K562 (cell line): ENCODE results near the gene ADRM1. TPM values are rescaled to one million over a fixed set of nuclear protein-coding genes. Genes with fewer than 3 reads are reported as not detected.

Experiments used
- HSF4 ChIP-seq: fragments of 250-450 bp; sonication (Bioruptor Pico); IDR thresholded peaks from 2 replicates; pipeline ENCODE4 v2.1.2; 2022; ENCODE audit warnings: mild to moderate bottlenecking, moderate library complexity, borderline replicate concordance
- KLF1 ChIP-seq: fragments of 450-650 bp; IDR thresholded peaks from 2 replicates; pipeline ENCODE4 v1.6.1; 2016; ENCODE audit warnings: missing genetic modification characterization, missing compliant biosample characterization
- PBX2 ChIP-seq, 2 experiments: IDR thresholded peaks in 1 of 2; conservative IDR thresholded peaks in 1 of 2; 2 replicates each; pipeline ENCODE4 v1.6.1; 2016; ENCODE audit warnings: low read depth in 2 of 2, mild to moderate bottlenecking in 1 of 2, missing compliant biosample characterization in 1 of 2, missing genetic modification characterization in 1 of 2, moderate library complexity in 1 of 2
- RNF219 ChIP-seq: fragments of 250-450 bp; sonication (Bioruptor Pico); IDR thresholded peaks from 2 replicates; pipeline ENCODE4 v1.5.0; 2022; ENCODE audit warnings: mild to moderate bottlenecking
- ZNF395 ChIP-seq: fragments of 200-800 bp; sonication (Bioruptor generic); IDR thresholded peaks from 2 replicates; pipeline ENCODE4 v1.6.1; 2017; ENCODE audit warnings: missing genetic modification characterization, missing compliant biosample characterization
- ZNF75A ChIP-seq: fragments of 450-650 bp; formaldehyde crosslinking; IDR thresholded peaks from 2 replicates; pipeline ENCODE4 v1.4.0; 2020; ENCODE audit warnings: mild to moderate bottlenecking
- polyA plus RNA-seq, 8 experiments: library from polyadenylated mRNA; depleted of rRNA in 4 of 8; stranded (reverse) in 5 of 8; unstranded in 3 of 8; fragments of >200 nt; fragmentation: Nextera tagmentation in 2 of 8; fragmentation: Illumina TruSeq in 1 of 8; extraction: Ambion mirVana in 2 of 8; extraction: Trizol in 1 of 8; gene quantifications; 2 replicates each; pipeline versions ENCODE4 v1.2.1 to v1.2.3, GENCODE V29; 2011 to 2014; ENCODE audit warnings: inconsistent platforms in 1 of 8, missing spikeins in 1 of 8
- total RNA-seq, 7 experiments: library from RNA; depleted of rRNA in 6 of 7; stranded (reverse); fragments of >200 nt in 6 of 7; fragmentation: Illumina TruSeq in 2 of 7; extraction: Trizol in 2 of 7; gene quantifications; 2 replicates each; pipeline versions ENCODE4 v1.2.1 to v1.2.3, GENCODE V29; 2011 to 2021; ENCODE audit warnings: low replicate concordance in 1 of 7
- TF ChIP-seq, protein P1 (sequence below), 2 experiments: fragments of 450-650 bp; IDR thresholded peaks; 2 replicates each; pipeline ENCODE4 v1.6.1; 2016; ENCODE audit warnings: mild to moderate bottlenecking in 2 of 2, borderline replicate concordance in 1 of 2, low read depth in 1 of 2, moderate library complexity in 1 of 2

Gene ADRM1
- total and polyA plus RNA-seq, 9 of the 15 experiments (the other 6 are each of a cell fraction or from before 2014, with no cell fraction given) = 5.0 to 223 (median 67.4) TPM

- TF ChIP-seq, protein P1, sequence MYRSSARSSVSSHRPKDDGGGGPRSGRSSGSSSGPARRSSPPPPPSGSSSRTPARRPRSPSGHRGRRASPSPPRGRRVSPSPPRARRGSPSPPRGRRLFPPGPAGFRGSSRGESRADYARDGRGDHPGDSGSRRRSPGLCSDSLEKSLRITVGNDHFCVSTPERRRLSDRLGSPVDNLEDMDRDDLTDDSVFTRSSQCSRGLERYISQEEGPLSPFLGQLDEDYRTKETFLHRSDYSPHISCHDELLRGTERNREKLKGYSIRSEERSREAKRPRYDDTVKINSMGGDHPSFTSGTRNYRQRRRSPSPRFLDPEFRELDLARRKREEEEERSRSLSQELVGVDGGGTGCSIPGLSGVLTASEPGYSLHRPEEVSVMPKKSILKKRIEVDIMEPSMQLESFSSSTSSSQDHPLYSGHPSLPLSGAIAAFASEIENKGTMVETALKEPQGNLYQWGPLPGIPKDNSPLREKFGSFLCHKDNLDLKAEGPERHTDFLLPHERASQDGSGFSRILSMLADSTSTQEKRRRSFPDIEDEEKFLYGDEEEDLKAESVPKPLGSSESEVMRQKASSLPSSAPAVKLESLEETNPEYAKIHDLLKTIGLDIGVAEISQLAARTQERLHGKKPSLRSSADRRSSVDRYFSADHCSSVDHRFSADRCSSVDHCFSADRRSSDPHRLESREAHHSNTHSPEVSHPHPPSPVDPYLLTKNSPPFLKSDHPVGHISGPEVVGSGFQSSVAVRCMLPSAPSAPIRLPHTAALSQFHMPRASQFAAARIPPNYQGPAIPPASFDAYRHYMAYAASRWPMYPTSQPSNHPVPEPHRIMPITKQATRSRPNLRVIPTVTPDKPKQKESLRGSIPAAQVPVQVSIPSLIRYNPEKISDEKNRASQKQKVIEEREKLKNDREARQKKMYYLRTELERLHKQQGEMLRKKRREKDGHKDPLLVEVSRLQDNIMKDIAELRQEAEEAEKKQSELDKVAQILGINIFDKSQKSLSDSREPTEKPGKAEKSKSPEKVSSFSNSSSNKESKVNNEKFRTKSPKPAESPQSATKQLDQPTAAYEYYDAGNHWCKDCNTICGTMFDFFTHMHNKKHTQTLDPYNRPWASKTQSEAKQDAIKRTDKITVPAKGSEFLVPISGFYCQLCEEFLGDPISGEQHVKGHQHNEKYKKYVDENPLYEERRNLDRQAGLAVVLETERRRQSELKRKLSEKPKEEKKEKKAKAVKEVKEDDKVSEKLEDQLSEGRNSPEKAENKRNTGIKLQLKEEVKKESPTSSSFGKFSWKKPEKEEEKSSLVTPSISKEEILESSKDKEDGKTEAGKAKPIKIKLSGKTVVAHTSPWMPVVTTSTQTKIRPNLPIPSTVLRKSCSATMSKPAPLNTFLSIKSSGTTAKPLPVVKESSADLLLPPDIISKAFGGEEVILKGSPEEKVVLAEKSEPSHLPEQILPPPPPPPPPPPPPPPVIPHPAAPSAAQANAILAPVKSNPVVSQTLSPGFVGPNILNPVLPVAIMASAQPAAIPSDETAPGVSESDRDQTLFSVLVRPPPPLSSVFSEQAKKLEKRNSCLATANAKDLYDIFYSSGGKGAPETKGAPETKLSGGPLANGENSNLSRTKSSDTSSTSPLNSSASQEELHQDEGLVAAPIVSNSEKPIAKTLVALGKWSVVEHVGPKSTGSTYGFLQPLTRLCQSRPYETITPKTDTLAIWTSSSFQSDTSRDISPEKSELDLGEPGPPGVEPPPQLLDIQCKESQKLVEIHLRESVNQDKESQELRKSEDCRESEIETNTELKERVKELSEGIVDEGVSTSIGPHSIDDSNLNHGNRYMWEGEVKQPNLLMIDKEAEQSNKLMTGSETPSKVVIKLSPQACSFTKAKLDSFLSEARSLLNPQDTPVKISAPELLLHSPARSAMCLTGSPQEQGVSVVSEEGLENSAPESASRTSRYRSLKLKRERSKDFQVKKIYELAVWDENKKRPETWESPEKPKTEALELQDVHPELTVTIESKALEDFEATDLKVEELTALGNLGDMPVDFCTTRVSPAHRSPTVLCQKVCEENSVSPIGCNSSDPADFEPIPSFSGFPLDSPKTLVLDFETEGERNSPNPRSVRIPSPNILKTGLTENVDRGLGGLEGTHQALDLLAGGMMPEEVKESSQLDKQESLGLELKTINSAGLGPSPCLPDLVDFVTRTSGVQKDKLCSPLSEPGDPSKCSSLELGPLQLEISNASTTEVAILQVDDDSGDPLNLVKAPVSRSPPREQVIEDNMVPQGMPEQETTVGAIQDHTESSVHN (IDR thresholded peaks at IDR 0.05; ENCODE audit: borderline replicate concordance in 1 of 2, low read depth in 1 of 2) = no peak
- TF ChIP-seq ZNF75A (CRISPR knock-in tag) = no peak
- TF ChIP-seq KLF1 (tag) = peak; percentile 56; the same call in 1 of the 2 replicates
- 0 out of 2 replicates have a peak, but pooled peaks have one; percentile 27 for TF ChIP-seq ZNF395 (CRISPR knock-in tag)
- peak; percentile 84 for TF ChIP-seq PBX2 (CRISPR knock-in tag; IDR thresholded peaks at IDR 0.05; ENCODE audit: low read depth)
- peak; percentile 88 for TF ChIP-seq PBX2 (tag; conservative IDR thresholded peaks at IDR 0.05; ENCODE audit: low read depth)
- no peak for TF ChIP-seq HSF4
- no peak for TF ChIP-seq RNF219 (CRISPR knock-in tag)
These were observed at the start of gene ADRM1 (continued) for GRCh38 chr20:62302341-62303061.
